HTERT RPE-1 (cell line): Measurements from ENCODE around the gene FANCD2.
"Not testable (repeated sequence)": the region's sequence is repeated elsewhere in the genome, so short reads cannot be mapped to it uniquely, and the experiment has no call there.

ENCODE experiments used
- in situ Hi-C: fragments of 300-500 bp; cut with MboI; formaldehyde crosslinking; loops from 4 replicates; pipeline ENCODE4 v1.14.3; 2020; ENCODE audit warnings: low sequenced_read_pairs

The FANCD2 gene

GRCh38 chr3:10026084-10026890 lies at the start of gene FANCD2:
Gene FANCD2, plus strand, starts transcription at chr3:10026437. Its CDS starts 2,221 bp downstream, at chr3:10028658.
- in situ Hi-C loops: no loop called here

- in situ Hi-C loops: no loop called here
Measured at GRCh38 chr3:9976721-9977709, 49.2 kb upstream of the FANCD2 start.

- in situ Hi-C loops: no loop called here
Measured at GRCh38 chr3:9978710-9979305, 47.4 kb upstream of the FANCD2 start.

GRCh38 chr3:9980251-9980650 lies 46.0 kb upstream of the FANCD2 start:
- in situ Hi-C loops: no loop called here

GRCh38 chr3:9986230-9986725 lies 40.0 kb upstream of the FANCD2 start:
- in situ Hi-C loops: no loop called here

- in situ Hi-C loops: no loop called here
Measured at GRCh38 chr3:9994086-9994844, 32.0 kb upstream of the FANCD2 start.

GRCh38 chr3:10000686-10001085 lies 25.6 kb upstream of the FANCD2 start:
- in situ Hi-C loops: no loop called here

- in situ Hi-C loops: no loop called here
Measured at GRCh38 chr3:10002951-10003350, 23.3 kb upstream of the FANCD2 start.

- in situ Hi-C loops: no loop called here
Measured at GRCh38 chr3:10004506-10004905, 21.7 kb upstream of the FANCD2 start.

- in situ Hi-C loops: no loop called here
Measured at GRCh38 chr3:10004960-10005564, 21.2 kb upstream of the FANCD2 start.

- in situ Hi-C loops: no loop called here
Measured at GRCh38 chr3:10006048-10006761, 20.0 kb upstream of the FANCD2 start.

- in situ Hi-C loops: no loop called here
Measured at GRCh38 chr3:10006762-10007090, 19.5 kb upstream of the FANCD2 start.

- in situ Hi-C loops: no loop called here
Measured at GRCh38 chr3:10007126-10007782, 19.0 kb upstream of the FANCD2 start.

GRCh38 chr3:10008216-10008587 lies 18.0 kb upstream of the FANCD2 start:
- in situ Hi-C loops: not testable (repeated sequence)

- in situ Hi-C loops: no loop called here
Measured at GRCh38 chr3:10008588-10009344, 17.5 kb upstream of the FANCD2 start.

- in situ Hi-C loops: no loop called here
Measured at GRCh38 chr3:10010421-10010877, 15.8 kb upstream of the FANCD2 start.

GRCh38 chr3:10010878-10011465 lies 15.3 kb upstream of the FANCD2 start:
- in situ Hi-C loops: no loop called here

- in situ Hi-C loops: no loop called here
Measured at GRCh38 chr3:10011631-10012030, 14.6 kb upstream of the FANCD2 start.
